ENCODE results near the gene DEDD2.

DEDD2 gene

DNA sequence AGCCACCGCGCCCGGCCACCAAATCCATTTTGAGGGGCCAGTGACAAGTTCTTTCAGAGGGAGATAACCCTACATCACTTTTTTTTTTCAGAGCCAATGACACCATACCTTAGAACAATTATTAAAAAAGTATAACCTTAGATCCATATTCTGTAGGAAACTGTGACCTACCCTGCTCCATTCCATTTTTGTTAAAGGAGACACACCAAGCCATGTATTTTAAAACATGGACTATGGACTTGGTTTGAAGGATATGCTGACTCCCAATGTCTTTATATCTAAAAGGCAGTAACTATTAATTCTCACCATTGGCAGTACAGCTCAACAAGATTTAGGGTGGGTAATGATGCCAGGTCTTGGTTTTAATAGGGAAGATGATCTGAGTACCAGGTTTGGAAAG lies 23.8 kb upstream of the DEDD2 start:
- TF ChIP-seq, protein P1, sequence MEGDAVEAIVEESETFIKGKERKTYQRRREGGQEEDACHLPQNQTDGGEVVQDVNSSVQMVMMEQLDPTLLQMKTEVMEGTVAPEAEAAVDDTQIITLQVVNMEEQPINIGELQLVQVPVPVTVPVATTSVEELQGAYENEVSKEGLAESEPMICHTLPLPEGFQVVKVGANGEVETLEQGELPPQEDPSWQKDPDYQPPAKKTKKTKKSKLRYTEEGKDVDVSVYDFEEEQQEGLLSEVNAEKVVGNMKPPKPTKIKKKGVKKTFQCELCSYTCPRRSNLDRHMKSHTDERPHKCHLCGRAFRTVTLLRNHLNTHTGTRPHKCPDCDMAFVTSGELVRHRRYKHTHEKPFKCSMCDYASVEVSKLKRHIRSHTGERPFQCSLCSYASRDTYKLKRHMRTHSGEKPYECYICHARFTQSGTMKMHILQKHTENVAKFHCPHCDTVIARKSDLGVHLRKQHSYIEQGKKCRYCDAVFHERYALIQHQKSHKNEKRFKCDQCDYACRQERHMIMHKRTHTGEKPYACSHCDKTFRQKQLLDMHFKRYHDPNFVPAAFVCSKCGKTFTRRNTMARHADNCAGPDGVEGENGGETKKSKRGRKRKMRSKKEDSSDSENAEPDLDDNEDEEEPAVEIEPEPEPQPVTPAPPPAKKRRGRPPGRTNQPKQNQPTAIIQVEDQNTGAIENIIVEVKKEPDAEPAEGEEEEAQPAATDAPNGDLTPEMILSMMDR (IDR thresholded peaks at IDR 0.05; ENCODE audit: low read depth, low read length, missing control alignments) = no peak
- no peak for DNase-seq (ENCODE audit: low read depth)
- H3K4me3 ChIP-seq (ENCODE audit: low read depth, low read length) = peak overlapping the region; percentile 71
- in situ Hi-C loops (cut with HindIII; ENCODE audit: low sequenced_read_pairs) = no loop called here

DNA sequence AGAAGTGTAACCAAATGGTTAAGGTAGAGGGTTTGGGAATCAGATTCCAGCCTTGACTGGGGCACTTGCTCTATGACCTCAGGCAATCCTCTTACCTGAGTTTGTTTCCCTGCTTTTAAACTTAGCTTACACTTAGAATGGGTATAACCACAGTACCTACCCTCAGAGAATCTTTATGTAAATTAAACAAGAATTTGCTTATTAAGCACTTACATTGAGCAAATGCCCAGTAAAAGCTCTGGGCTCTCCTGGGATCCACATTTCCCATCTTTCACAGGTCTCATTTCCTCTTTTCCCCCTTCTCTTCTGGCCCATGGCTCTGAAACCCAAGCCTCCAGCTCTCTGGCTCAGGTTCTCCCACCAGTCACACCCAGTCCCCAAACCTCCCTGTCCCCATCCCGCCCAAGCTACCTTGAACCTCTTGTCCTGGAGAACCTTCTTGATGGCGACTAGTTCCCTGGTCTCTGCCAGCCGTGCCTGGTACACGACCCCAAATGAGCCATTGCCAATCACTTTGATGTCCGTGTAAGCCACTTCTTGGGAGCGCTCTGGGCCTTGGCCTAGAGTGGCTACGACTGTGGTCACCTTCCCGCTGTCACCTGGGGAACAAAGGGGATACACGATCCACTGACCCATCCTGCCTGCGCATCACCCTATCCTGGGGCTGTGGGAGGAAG lies 22.2 kb upstream of the DEDD2 start:
- TF ChIP-seq, protein P1 (IDR thresholded peaks at IDR 0.05; ENCODE audit: low read depth, low read length, missing control alignments) = no peak
- in situ Hi-C loops (cut with HindIII; ENCODE audit: low sequenced_read_pairs) = no loop called here
- no peak for DNase-seq (ENCODE audit: low read depth)
- no peak overlapping the region for H3K4me3 ChIP-seq (ENCODE audit: low read depth, low read length)

DNA sequence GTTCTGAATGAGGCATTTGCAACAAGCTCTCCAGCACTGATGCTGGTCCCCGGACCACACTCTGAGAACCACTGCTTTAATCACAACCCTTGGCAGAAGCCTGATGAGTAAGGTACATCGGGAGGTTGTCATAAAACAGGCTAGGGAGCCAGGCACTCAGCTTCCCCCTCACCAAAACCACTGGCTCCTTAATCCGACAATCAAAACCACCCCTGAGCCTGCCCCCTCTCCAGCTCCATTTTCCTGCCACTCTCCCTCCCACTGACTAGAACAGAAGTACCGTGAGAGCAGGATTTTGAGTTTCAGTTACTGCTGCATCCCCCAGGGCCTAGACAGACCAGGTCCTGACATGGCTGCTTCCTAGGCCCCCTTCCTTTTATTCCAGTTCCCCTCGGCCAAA lies 17.7 kb upstream of the DEDD2 start:
- TF ChIP-seq, protein P1 (IDR thresholded peaks at IDR 0.05; ENCODE audit: low read depth, low read length, missing control alignments) = no peak
- DNase-seq (ENCODE audit: low read depth) = no peak
- in situ Hi-C loops (cut with HindIII; ENCODE audit: low sequenced_read_pairs) = no loop called here
- H3K4me3 ChIP-seq (ENCODE audit: low read depth, low read length) = no peak overlapping the region

DNA sequence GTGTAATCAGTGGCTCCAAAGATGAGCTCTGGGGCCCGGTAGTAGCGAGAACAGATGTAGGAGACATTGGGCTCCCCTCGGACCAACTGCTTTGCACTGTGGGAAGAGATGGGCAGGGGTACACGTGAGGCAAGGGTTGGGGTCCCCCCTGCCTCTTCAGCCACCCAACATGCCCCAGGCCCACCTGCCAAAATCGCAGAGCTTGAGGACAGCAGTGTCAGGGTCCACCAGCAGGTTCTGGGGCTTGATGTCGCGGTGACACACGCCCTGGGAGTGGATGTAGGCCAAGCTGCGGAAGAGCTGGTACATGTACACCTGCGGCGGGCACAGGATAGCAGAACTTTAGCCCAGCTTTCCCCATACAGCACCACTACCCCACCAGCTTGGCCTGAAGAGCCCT lies 16.9 kb upstream of the DEDD2 start:
- TF ChIP-seq, protein P1 (IDR thresholded peaks at IDR 0.05; ENCODE audit: low read depth, low read length, missing control alignments) = no peak

DNA sequence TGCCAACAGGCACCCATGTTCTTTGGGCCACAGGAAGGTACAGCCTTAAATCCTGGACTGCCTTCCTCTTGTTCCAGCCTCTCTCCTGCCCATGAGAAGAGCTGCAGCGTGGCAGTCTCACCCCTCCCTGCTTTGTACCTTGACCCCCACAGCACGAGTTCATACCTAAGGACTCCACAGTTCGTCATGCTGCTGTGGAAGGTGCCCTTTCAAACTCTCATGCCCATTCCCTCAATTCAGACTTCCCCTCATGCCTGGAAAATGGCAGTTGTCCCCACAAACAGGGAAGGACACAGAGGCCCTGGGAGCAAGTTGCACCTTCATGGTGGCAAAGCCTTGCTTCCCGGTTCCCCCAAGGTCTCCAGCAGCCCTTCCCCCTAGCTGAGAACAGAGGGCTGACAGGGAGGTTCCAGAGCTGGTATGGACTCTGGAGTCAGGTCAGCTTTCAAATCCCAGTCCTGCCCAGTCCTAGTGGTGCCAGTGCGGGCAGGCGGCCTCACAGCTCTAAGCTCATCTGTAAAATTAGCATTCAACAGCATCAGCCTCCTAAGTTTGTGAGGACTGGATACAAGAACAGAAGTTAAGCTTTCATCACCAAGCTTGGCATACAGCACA lies 16.3 kb upstream of the DEDD2 start:
- in situ Hi-C loops (cut with HindIII; ENCODE audit: low sequenced_read_pairs) = no loop called here
- TF ChIP-seq, protein P1 (IDR thresholded peaks at IDR 0.05; ENCODE audit: low read depth, low read length, missing control alignments) = no peak
- no peak for DNase-seq (ENCODE audit: low read depth)
- H3K4me3 ChIP-seq (ENCODE audit: low read depth, low read length) = no peak overlapping the region

More for the DNA sequence above, 16.9 kb upstream of the DEDD2 start:
- in situ Hi-C loops (cut with HindIII; ENCODE audit: low sequenced_read_pairs) = no loop called here
- no peak for DNase-seq (ENCODE audit: low read depth)
- H3K4me3 ChIP-seq (ENCODE audit: low read depth, low read length) = no peak overlapping the region

DNA sequence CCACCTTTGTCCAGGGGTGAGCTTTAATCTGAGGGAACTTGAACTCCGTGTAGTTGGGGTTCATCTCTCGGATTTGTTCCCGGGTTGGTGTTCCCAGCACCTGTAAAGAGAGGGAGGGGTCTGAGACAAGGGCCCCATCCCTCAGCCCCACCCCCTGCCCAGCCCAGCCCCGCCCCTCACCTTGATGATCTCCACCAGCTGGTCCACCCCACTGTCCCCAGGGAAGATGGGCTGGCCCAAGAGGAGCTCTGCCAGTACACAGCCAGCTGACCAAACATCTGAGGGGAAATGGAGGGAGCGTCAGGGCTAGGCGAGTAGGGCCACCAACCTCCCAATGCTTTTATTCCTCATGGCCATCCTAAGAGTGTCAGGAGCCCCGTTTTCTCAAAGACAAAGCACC lies 15.6 kb upstream of the DEDD2 start:
- in situ Hi-C loops (cut with HindIII; ENCODE audit: low sequenced_read_pairs) = no loop called here
- H3K4me3 ChIP-seq (ENCODE audit: low read depth, low read length) = no peak overlapping the region
- TF ChIP-seq, protein P1 (IDR thresholded peaks at IDR 0.05; ENCODE audit: low read depth, low read length, missing control alignments) = no peak
- no peak for DNase-seq (ENCODE audit: low read depth)

Data from astrocyte of the cerebellum (primary cell).